IMR-90 (cell line): ENCODE measurements around the gene CARM1. TPM values are rescaled to one million over a fixed set of nuclear protein-coding genes. Genes with fewer than 3 reads are reported as not detected.

Experiments used
- ATAC-seq: fragments of 200-7000 bp; cut with Tn5 transposase; 2 replicates; pipeline ENCODE4 v1.9.1; 2020; ENCODE audit warnings: low read depth, mild to moderate bottlenecking, moderate library complexity
- BruUV-seq: library from RNA; stranded (reverse); fragments of 400-500 nt; replicated peaks from 2 replicates; lab custom pipeline; 2021; lab: Mats Ljungman, UMichigan
- CTCF ChIA-PET: fragments of 300-600 bp; formaldehyde crosslinking; extraction: SDS; loops from one replicate; lab custom pipeline; 2021; ENCODE audit warnings: antibody characterized with exemption; lab: Yijun Ruan, JAX
- POLR2A ChIA-PET: fragments of 300-600 bp; sonication (Branson Sonifier 250); formaldehyde crosslinking; loops from one replicate; lab custom pipeline; 2022; ENCODE audit warnings: antibody characterized with exemption; ENCODE audit not compliant: unreplicated experiment; lab: Charles Lee
- DNase-seq: peaks from one replicate; pipeline ENCODE4 v3.0.0; 2013
- H2AFZ ChIP-seq: replicated peaks from 2 replicates; pipeline ENCODE3; 2013; ENCODE audit warnings: low read length, mild to moderate bottlenecking; ENCODE audit not compliant: poor library complexity
- H2AK5ac ChIP-seq: 2 replicates; pipeline ENCODE4 v1.6.1; 2013; ENCODE audit warnings: low read depth, low read length, inconsistent platforms
- H2AK9ac ChIP-seq: replicated peaks from 2 replicates; pipeline ENCODE3; 2013; ENCODE audit warnings: mild to moderate bottlenecking, low read depth, low read length, moderate library complexity; ENCODE audit not compliant: poor library complexity
- H2BK120ac ChIP-seq: 2 replicates; pipeline ENCODE4 v1.6.1; 2013; ENCODE audit warnings: low read depth, low read length, inconsistent platforms
- H2BK15ac ChIP-seq: 3 replicates; pipeline ENCODE4 v1.6.1; 2013; ENCODE audit warnings: low read depth, low read length, inconsistent platforms
- H2BK20ac ChIP-seq: 2 replicates; pipeline ENCODE4 v1.6.1; 2013; ENCODE audit warnings: low read depth, mild to moderate bottlenecking, inconsistent platforms, low read length, moderate library complexity
- H2BK5ac ChIP-seq: 2 replicates; pipeline ENCODE4 v1.6.1; 2013; ENCODE audit warnings: mild to moderate bottlenecking, low read depth, low read length, inconsistent platforms; ENCODE audit not compliant: poor library complexity, severe bottlenecking
- H3K14ac ChIP-seq: replicated peaks from 2 replicates; pipeline ENCODE4 v1.6.1; 2013; ENCODE audit warnings: low read depth, low read length, inconsistent platforms
- H3K18ac ChIP-seq: 2 replicates; pipeline ENCODE4 v1.6.1; 2013; ENCODE audit warnings: low read depth, low read length, control low read depth
- H3K23ac ChIP-seq: 2 replicates; pipeline ENCODE4 v1.6.1; 2013; ENCODE audit warnings: low read depth, low read length, inconsistent platforms
- H3K27ac ChIP-seq: 2 replicates; pipeline ENCODE4 v1.5.1; 2013; ENCODE audit warnings: mild to moderate bottlenecking, control low read depth, low read length; ENCODE audit not compliant: insufficient read depth
- H3K27me3 ChIP-seq: 2 replicates; pipeline ENCODE4 v1.6.1; 2013; ENCODE audit warnings: low read length; ENCODE audit not compliant: control insufficient read depth, insufficient read depth
- H3K36me3 ChIP-seq: 2 replicates; pipeline ENCODE4 v1.6.1; 2013; ENCODE audit warnings: low read length, mixed read lengths; ENCODE audit not compliant: control insufficient read depth, insufficient read depth
- H3K4ac ChIP-seq: 2 replicates; pipeline ENCODE4 v1.6.1; 2013; ENCODE audit warnings: low read depth, low read length, inconsistent platforms
- H3K4me1 ChIP-seq: 2 replicates; pipeline ENCODE4 v1.6.1; 2013; ENCODE audit warnings: low read length, mixed read lengths; ENCODE audit not compliant: control insufficient read depth, insufficient read depth
- H3K4me2 ChIP-seq: 2 replicates; pipeline ENCODE4 v1.6.1; 2013; ENCODE audit warnings: low read depth, mild to moderate bottlenecking, control low read depth, low read length, moderate library complexity
- H3K4me3 ChIP-seq: 2 replicates; pipeline ENCODE4 v1.5.1; 2013; ENCODE audit warnings: low read depth, mild to moderate bottlenecking, control low read depth, low read length, moderate library complexity; ENCODE audit not compliant: insufficient read depth
- H3K56ac ChIP-seq: 2 replicates; pipeline ENCODE4 v1.6.1; 2013; ENCODE audit warnings: low read length, inconsistent platforms; ENCODE audit not compliant: insufficient read depth; ENCODE audit errors: extremely low read depth
- H3K79me1 ChIP-seq, 2 experiments: 2 replicates each; pipeline ENCODE4 v1.6.1; 2013; ENCODE audit warnings: low read length in 2 of 2, inconsistent platforms in 1 of 2, low read depth in 1 of 2
- H3K9ac ChIP-seq: 2 replicates; pipeline ENCODE4 v1.6.1; 2013; ENCODE audit warnings: low read depth, low read length, control low read depth
- H3K9me1 ChIP-seq: 2 replicates; pipeline ENCODE4 v1.6.1; 2013; ENCODE audit warnings: low read length, inconsistent platforms; ENCODE audit not compliant: insufficient read depth
- H3K9me3 ChIP-seq: 2 replicates; pipeline ENCODE4 v1.6.1; 2013; ENCODE audit warnings: low read length; ENCODE audit not compliant: control insufficient read depth, insufficient read depth
- H4K20me1 ChIP-seq: 2 replicates; pipeline ENCODE4 v1.6.1; 2013; ENCODE audit warnings: low read length, inconsistent platforms; ENCODE audit not compliant: insufficient read depth
- H4K5ac ChIP-seq: 2 replicates; pipeline ENCODE4 v1.6.1; 2013; ENCODE audit warnings: mild to moderate bottlenecking, low read depth, low read length, control low read depth
- H4K8ac ChIP-seq, 2 experiments: 2 replicates each; pipeline ENCODE4 v1.6.1; 2013; ENCODE audit warnings: low read depth in 2 of 2, low read length in 2 of 2, control low read depth in 1 of 2, inconsistent platforms in 1 of 2
- H4K91ac ChIP-seq: 2 replicates; pipeline ENCODE4 v1.6.1; 2013; ENCODE audit warnings: low read depth, low read length, inconsistent platforms; ENCODE audit not compliant: insufficient read depth
- BHLHE40 ChIP-seq: fragments of 150-350 bp; IDR thresholded peaks from 2 replicates; pipeline ENCODE4 v1.6.1; 2016; ENCODE audit warnings: mild to moderate bottlenecking, low read depth, low read length
- CEBPB ChIP-seq: IDR thresholded peaks from 2 replicates; pipeline ENCODE4 v1.6.1; 2012; ENCODE audit warnings: low read depth, low read length, improper control_type of control experiment
- CHD1 ChIP-seq: IDR thresholded peaks from 2 replicates; pipeline ENCODE4 v1.6.1; 2012; ENCODE audit warnings: low read depth, low read length, improper control_type of control experiment
- FOS ChIP-seq: fragments of 150-350 bp; IDR thresholded peaks from 2 replicates; pipeline ENCODE4 v1.6.1; 2016; ENCODE audit warnings: low read depth, low read length
- MAFK ChIP-seq: IDR thresholded peaks from 2 replicates; pipeline ENCODE4 v1.6.1; 2012; ENCODE audit warnings: low read depth, low read length, improper control_type of control experiment
- MAZ ChIP-seq: IDR thresholded peaks from 2 replicates; pipeline ENCODE4 v1.6.1; 2012; ENCODE audit warnings: low read depth, mild to moderate bottlenecking, low read length, improper control_type of control experiment, moderate library complexity, borderline replicate concordance
- MXI1 ChIP-seq: IDR thresholded peaks from 2 replicates; pipeline ENCODE4 v1.6.1; 2012; ENCODE audit warnings: low read depth, mild to moderate bottlenecking, low read length, moderate library complexity, borderline replicate concordance
- NFE2L2 ChIP-seq: fragments of 150-350 bp; IDR thresholded peaks from 2 replicates; pipeline ENCODE4 v1.6.1; 2016; ENCODE audit warnings: low read depth, mild to moderate bottlenecking, low read length
- POLR2A ChIP-seq: IDR thresholded peaks from 2 replicates; pipeline ENCODE4 v1.6.1; 2012; ENCODE audit warnings: mild to moderate bottlenecking, low read depth, low read length
- RAD21 ChIP-seq: IDR thresholded peaks from 2 replicates; pipeline ENCODE4 v1.6.1; 2012; ENCODE audit warnings: low read length, improper control_type of control experiment
- RCOR1 ChIP-seq: IDR thresholded peaks from 2 replicates; pipeline ENCODE4 v1.6.1; 2012; ENCODE audit warnings: mild to moderate bottlenecking, low read length, improper control_type of control experiment; ENCODE audit not compliant: insufficient replicate concordance
- RFX5 ChIP-seq: IDR thresholded peaks from 2 replicates; pipeline ENCODE4 v1.8.0; 2012; ENCODE audit warnings: low read depth, mild to moderate bottlenecking, low read length, moderate library complexity
- SMC3 ChIP-seq: fragments of 150-350 bp; IDR thresholded peaks from 2 replicates; pipeline ENCODE4 v1.6.1; 2016; ENCODE audit warnings: low read depth, mild to moderate bottlenecking, antibody characterized with exemption, low read length, moderate library complexity
- WGBS, 2 experiments: methylation state at CpG; one replicate each; pipeline versions ENCODE4 v1.1.5 to v1.1.7; 2013; ENCODE audit warnings: missing lambda C conversion rate in 2 of 2; ENCODE audit not compliant: insufficient read length in 1 of 2; ENCODE audit errors: extremely low coverage in 2 of 2; 5-methylcytosine and 5-hydroxymethylcytosine counted together
- dilution Hi-C: fragments of 300-500 bp; cut with HindIII; formaldehyde crosslinking; loops from one replicate; pipeline ENCODE4 v1.14.3; 2018; ENCODE audit warnings: low sequenced_read_pairs; ENCODE audit not compliant: unreplicated experiment
- in situ Hi-C: fragments of 300-500 bp; cut with MboI; formaldehyde crosslinking; loops from 3 replicates; pipeline ENCODE4 v1.14.3; 2019; ENCODE audit warnings: low sequenced_read_pairs, inconsistent platforms, mixed read lengths
- intact Hi-C: fragments of 100-400 bp; cut with micrococcal nuclease; formaldehyde crosslinking; loops from 2 replicates; pipeline ENCODE4 v1.10.0; 2022
- polyA plus RNA-seq, 3 experiments: library from polyadenylated mRNA; depleted of rRNA; stranded (reverse); fragments of >200 nt; gene quantifications; 2 replicates each; pipeline ENCODE4 v1.2.3, GENCODE V29; 2012; ENCODE audit warnings: low replicate concordance in 1 of 3
- total RNA-seq: library from RNA; depleted of rRNA; stranded (reverse); fragments of >200 nt; gene quantifications from 2 replicates; pipeline ENCODE4 v1.2.3, GENCODE V29; 2012
- TF ChIP-seq, protein P1 (sequence below): conservative IDR thresholded peaks from 2 replicates; pipeline ENCODE4 v1.5.1; 2012; ENCODE audit warnings: mild to moderate bottlenecking, low read depth, low read length, improper control_type of control experiment
- TF ChIP-seq, protein P2 (sequence below): fragments of 150-350 bp; IDR thresholded peaks from 2 replicates; pipeline ENCODE4 v1.6.1; 2016; ENCODE audit warnings: low read depth, mild to moderate bottlenecking, low read length, moderate library complexity, borderline replicate concordance
- TF ChIP-seq, protein P3 (sequence below): fragments of 150-350 bp; IDR thresholded peaks from 2 replicates; pipeline ENCODE4 v1.6.1; 2017; ENCODE audit warnings: mild to moderate bottlenecking, antibody characterized with exemption, low read length, low read depth

The CARM1 gene
- total and polyA plus RNA-seq, 2 of the 4 experiments (the other 2 are of a cell fraction) = 20.3 to 67.1 TPM

DNA sequence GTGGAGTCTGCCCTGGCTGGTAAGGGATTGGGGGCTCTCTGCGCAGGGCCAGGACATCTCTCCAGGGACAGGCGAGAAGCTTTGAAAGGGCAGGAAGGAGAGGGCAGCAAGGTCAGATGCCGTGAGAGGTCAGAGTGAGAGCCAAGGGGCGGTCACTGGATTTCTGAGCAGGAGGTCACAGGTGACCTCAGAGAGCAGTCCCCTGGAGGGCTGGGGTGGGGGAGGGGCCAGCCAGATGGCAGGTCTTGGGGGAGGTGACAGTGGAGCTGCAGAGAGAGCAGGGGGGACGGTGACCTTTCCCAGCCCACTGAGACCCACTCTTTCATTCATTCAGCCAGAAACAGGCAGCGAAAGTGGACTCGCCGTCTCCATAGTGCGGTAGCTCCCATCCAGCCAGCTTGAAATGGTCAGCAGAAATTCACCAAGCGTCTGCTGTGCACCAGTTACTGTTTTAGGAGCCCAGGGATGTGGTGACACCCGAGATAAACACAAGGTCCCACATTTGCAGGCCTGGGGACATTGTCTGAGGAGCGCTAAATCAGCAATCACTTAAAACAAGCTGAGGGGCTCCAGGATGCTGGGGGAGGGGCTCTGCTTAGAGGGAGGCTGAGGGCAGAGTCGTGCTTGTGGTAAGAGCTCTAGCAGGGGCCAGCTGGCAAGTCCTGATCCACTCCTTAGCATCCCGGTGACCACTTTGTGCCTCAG lies 10.2 kb downstream of the CARM1 start:
- ChIA-PET CTCF (interaction anchor here (2.7 kb wide), 1 partner anchor 10 kb away, joined by 9 read pairs; the partner anchor contains the start of gene CARM1), POLR2A (no interaction called here)
- Histone ChIP-seq H2BK5ac (no peak overlapping the region), H3K9me3 (no peaks in the 10 kb centered on the region), H2AFZ (no peak overlapping the region), H2AK9ac (peak overlapping the region; percentile 46), H3K23ac (no peak overlapping the region), H4K8ac (no peak overlapping the region), H3K27me3 (no peaks in the 10 kb centered on the region), H3K27ac (no peak overlapping the region), H2BK120ac (no peak overlapping the region), H4K5ac (no peak overlapping the region), H4K91ac (no peak overlapping the region), H3K4me1 (peaks cover 11% of the 10 kb centered on the region), H3K4me3 (no peak overlapping the region), H4K20me1 (peaks cover 70% of the 10 kb centered on the region), H3K79me1 (peaks cover 22 to 93% of the 10 kb centered on the region in 2 experiments), H3K9ac (no peak overlapping the region), H3K4ac (no peak overlapping the region), H3K14ac (no peak overlapping the region), H3K56ac (no peak overlapping the region), H3K36me3 (no peaks in the 10 kb centered on the region), H3K9me1 (peaks cover 30% of the 10 kb centered on the region), H2BK20ac (no peak overlapping the region), H2BK15ac (no peak overlapping the region), H2AK5ac (no peak overlapping the region), H3K4me2 (no peak overlapping the region), H3K18ac (no peak overlapping the region)
- BruUV-seq = no TSS peak
- 80% methylated on average over 4 of the region's 14 CpGs; no CpG with 5 or more reads in 1 of the 2 experiments for WGBS, 2 experiments
- dilution Hi-C loops = no loop called here
- TF ChIP-seq BHLHE40 = no peak
- TF ChIP-seq FOS = no peak
- no peak for TF ChIP-seq RFX5
- TF ChIP-seq, protein P1, sequence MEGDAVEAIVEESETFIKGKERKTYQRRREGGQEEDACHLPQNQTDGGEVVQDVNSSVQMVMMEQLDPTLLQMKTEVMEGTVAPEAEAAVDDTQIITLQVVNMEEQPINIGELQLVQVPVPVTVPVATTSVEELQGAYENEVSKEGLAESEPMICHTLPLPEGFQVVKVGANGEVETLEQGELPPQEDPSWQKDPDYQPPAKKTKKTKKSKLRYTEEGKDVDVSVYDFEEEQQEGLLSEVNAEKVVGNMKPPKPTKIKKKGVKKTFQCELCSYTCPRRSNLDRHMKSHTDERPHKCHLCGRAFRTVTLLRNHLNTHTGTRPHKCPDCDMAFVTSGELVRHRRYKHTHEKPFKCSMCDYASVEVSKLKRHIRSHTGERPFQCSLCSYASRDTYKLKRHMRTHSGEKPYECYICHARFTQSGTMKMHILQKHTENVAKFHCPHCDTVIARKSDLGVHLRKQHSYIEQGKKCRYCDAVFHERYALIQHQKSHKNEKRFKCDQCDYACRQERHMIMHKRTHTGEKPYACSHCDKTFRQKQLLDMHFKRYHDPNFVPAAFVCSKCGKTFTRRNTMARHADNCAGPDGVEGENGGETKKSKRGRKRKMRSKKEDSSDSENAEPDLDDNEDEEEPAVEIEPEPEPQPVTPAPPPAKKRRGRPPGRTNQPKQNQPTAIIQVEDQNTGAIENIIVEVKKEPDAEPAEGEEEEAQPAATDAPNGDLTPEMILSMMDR = no peak
- TF ChIP-seq, protein P2, sequence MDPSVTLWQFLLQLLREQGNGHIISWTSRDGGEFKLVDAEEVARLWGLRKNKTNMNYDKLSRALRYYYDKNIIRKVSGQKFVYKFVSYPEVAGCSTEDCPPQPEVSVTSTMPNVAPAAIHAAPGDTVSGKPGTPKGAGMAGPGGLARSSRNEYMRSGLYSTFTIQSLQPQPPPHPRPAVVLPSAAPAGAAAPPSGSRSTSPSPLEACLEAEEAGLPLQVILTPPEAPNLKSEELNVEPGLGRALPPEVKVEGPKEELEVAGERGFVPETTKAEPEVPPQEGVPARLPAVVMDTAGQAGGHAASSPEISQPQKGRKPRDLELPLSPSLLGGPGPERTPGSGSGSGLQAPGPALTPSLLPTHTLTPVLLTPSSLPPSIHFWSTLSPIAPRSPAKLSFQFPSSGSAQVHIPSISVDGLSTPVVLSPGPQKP = no peak
- no peak for TF ChIP-seq SMC3
- TF ChIP-seq POLR2A = no peak
- TF ChIP-seq CEBPB = no peak
- TF ChIP-seq RAD21 = no peak
- TF ChIP-seq RCOR1 = no peak
- TF ChIP-seq, protein P3, sequence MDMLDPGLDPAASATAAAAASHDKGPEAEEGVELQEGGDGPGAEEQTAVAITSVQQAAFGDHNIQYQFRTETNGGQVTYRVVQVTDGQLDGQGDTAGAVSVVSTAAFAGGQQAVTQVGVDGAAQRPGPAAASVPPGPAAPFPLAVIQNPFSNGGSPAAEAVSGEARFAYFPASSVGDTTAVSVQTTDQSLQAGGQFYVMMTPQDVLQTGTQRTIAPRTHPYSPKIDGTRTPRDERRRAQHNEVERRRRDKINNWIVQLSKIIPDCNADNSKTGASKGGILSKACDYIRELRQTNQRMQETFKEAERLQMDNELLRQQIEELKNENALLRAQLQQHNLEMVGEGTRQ = no peak
- no peak for TF ChIP-seq MXI1
- TF ChIP-seq MAFK = no peak
- no peak for TF ChIP-seq MAZ
- no peak for TF ChIP-seq CHD1
- no peak for TF ChIP-seq NFE2L2
- intact Hi-C loops = no loop called here
- ATAC-seq = no peak
- in situ Hi-C loops = no loop called here
- DNase-seq = no peak
